ENCODE data around the gene DGKD.
"Not testable (repeated sequence)": the region's sequence is repeated elsewhere in the genome, so short reads cannot be mapped to it uniquely, and the experiment has no call there.

The DGKD gene

GRCh38 chr2:233365861-233366520, 11.7 kb downstream of the DGKD start:
- DNase-seq, result no peak

DNA sequence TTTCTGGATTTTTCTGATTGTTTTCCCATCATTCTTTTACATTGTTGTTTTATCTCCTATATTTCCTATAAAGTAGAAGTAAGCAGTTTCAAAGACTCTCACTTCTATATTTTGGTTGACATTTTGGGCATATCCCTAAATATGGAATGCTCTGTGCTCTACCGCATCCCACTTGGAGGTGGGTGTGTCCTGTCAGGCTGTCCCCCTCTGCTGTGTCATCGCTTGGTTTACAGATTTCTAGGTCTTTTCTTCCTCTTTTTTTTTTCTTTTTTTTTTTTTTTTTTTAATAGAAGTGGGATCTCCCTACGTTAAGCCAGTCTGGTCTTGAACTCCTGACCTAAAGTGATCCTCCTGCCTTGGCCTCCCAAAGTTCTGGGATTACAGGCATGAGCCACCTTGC, 13.3 kb downstream of the DGKD start:
- no peak for DNase-seq

- no peak for DNase-seq
Observed at GRCh38 chr2:233368756-233369155, 14.5 kb downstream of the DGKD start.

DNA sequence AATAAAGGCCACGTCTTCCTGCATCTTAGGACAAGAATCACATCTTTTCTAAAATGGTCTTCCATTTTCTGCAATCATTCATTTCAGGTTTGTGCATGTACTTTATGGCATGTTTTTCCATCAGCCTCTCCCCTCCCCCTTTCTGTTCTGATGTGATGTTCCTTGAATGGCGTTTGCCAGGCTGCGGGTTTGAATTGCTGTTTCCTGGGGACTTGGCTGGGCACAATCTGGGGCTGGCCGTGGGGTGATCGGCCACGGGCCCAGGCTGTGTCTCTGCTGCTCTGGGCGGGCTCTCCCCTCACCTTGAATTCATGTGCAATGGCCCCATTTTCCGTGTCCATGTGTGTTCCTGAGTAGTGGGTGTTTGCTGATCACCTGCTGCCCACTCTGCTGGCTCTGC, 15.2 kb downstream of the DGKD start:
- no peak for DNase-seq

DNA sequence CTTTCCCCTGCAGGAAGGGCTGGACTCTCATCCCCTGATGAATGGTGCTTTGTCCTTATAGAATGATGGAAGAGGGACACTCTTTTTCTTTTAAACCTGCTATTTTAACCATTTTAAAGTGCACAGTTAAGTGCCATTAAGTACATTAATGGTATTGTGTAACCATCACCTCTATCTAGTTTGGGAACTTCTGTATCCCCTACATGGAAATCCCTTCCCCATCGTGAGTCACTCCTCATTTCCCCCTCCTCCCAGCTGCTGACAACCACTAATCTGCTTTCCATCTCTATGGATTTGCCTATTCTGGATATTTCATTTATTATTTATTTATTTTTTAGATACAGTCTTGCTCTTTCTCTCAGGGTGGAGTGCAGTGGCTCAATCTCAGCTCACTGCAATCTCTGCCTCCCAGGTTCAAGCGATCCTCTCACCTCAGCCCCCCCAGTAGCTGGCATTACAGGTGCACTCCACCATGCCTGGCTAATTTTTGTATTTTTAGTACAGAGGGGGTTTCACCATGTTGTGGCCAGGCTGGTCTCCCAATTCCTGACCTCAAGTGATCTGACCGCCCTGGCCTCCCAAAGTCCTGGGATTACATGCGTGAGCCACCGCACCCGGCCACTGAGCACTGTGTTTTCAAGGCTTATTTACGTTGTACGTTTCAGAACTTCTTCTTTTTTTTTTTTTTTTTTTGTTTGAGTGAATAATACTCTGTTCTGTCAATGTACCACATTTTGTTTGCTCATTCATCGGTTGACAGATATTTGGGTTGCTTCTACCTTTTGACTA, 15.8 kb downstream of the DGKD start:
- DNase-seq, result no peak

GRCh38 chr2:233371641-233372040, 17.3 kb downstream of the DGKD start:
- DNase-seq, result no peak

GRCh38 chr2:233372855-233373254, 18.6 kb downstream of the DGKD start:
- DNase-seq, result no peak

DNA sequence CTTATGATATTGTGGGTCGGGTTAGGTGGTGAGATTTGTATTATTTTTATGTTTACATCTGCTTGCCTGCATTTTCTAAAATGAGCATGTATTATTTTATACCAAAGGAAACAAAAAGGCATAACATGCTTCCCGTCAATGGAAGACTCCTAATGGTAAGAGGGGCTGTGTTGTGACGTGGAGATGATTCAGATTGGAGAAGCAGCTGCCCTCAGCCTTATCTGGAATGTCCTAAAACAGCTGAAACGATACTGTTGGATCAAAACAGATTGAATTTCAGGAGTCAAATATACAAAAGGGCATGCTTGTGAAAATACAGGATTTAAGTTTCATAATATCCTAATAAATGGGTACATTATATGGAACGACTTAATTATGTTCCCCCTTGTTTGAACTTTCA, 19.0 kb downstream of the DGKD start:
- DNase-seq, result no peak

- DNase-seq, result not testable (repeated sequence)
Observed at GRCh38 chr2:233374776-233375175, 20.5 kb downstream of the DGKD start.

DNA sequence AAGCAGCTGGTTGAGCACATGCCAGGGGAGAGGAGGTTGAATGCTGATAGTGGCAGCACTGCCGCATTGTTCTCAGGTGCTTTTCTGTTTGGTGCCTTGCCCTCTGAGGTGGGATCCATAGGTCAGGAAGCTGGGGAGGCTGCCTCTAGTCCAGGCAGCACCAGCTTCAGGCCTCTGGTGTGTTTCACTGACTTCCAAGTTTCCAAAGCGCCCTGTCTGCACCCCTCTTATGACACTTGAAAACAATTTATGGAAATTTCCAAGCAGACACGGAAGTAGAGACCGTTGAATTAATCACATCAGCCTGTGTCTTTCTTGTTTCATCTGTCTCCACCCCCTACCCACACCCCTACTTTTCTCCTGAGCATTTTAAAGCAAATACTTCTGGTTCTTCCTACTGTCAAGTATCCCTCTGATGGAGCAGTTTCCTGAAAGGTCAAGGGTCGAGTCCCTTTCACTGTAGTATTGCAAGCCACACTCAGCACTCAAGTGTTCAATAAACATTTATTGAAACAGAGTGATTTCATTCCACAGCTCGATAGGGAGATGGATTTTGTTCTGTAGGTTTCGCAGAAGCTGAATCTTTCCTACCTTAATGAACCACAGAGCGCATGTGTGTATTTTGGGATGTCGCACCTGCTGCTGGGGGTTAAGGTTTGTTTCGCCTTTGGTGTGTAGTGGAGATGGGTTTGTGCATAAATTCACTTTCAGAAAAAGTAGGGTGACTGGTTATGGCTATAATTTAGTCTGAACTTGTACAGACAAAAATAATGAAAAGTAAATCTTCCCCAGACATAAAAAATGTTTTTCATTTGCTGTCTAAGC, 21.4 kb downstream of the DGKD start:
- DNase-seq, result no peak

- DNase-seq, result no peak
Observed at GRCh38 chr2:233379034-233379433, 24.7 kb downstream of the DGKD start.

DNA sequence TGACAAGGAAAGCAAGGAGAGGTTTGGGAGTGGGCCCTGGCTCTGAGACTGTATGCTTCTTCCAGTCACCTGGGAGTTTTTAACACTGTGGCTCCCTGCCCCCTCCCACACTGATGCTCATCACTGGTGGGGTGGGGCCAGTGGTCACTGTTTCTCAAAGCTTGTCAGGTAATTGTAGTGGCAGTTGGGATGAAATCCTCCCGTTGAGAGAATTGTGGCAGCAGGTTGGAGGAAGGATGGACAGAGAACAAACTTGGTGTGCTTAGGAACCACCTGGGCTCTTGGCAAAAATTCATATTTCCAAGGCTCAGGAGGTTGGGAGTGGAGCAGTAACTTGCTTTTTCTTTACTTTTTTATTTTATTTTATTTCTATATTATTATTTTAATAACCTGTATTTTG, 25.1 kb downstream of the DGKD start:
- DNase-seq, result no peak

DNA sequence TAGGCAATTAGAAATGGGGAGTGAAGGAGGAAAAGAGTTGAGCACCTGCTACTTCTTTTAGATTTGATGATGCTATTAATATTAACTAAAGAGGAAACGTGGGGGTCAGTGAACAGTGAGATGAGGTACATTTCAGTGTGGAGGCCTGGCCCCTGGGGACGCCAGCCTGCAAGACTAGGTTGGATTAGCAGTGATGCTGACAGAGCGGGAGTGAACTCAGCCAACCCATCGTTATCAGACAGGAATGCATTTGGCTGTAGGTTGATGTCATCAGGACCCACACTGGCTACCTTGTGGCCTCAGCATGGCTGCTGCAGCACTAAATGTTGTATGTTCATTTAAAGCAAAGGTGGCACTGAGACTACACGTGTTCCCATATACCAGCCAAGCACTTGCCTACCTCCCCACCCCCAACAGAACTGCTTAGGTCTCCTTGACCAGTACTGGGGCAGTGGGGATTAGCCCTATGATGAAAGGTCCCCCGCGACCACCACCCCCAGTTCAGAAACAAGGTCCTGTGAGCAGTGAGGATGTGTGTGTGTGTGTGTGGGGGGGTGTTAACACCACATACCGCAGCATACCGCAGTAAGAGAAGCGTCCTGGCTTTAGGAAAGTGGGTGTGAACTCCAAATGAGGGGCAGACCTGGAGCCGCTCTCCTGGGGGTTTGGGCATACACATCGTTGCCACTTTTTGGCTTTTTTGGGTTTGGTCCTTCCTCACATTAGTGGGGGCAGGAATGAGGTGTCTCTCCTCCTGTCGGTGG, 26.0 kb downstream of the DGKD start:
- DNase-seq, result no peak

DNA sequence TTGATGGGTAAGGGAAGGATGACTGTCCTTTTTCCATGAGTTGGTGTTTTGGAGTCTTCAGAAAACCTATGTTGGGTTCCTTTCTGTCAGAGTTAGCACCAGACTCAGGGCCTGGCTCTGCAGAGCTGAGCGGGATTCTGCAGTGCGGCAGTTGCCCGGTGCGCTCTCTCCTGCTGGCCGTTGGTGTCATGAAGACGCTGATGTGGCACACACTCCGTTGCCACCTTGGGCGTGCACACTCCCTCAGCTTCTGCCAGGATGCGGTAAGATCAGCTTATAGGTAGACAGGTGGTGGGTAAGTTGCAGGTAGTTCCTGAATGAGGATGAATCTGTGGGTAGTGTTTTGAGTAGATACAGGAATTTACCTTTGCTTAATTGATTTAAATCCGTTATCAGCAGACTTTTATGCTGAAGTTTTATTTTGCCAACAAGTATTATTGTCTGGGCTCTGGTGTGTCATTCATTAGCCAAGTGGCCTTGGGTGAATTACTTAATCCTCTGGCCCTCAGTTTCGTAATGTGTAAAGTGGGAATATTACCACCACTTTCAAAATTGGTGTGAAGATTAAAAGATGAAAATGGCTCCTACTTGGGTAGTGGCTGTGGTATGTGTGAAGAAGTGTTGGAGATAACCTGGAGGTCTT, 26.8 kb downstream of the DGKD start:
- no peak for DNase-seq

DNA sequence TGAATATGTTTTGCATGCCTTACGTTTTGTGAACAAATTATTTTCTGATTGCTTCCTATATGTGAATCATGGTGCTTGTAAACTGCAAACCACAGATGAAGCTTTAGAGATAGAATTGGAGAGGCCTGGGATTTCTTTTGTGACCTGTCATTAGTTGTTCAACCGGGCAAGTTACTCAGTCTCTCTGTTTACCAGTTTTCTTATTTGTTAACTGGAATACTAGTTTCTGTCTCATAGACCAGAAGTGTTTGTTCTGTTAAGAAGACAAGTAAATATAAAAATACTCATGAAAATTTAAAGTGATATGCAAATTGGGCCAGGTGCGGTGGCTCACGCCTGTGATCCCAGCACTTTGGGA, 27.3 kb downstream of the DGKD start:
- DNase-seq, result no peak

- DNase-seq, result no peak
Observed at GRCh38 chr2:233384015-233384414, 29.7 kb downstream of the DGKD start.

- DNase-seq, result no peak
Observed at GRCh38 chr2:233384811-233385488, 30.7 kb downstream of the DGKD start.

DNA sequence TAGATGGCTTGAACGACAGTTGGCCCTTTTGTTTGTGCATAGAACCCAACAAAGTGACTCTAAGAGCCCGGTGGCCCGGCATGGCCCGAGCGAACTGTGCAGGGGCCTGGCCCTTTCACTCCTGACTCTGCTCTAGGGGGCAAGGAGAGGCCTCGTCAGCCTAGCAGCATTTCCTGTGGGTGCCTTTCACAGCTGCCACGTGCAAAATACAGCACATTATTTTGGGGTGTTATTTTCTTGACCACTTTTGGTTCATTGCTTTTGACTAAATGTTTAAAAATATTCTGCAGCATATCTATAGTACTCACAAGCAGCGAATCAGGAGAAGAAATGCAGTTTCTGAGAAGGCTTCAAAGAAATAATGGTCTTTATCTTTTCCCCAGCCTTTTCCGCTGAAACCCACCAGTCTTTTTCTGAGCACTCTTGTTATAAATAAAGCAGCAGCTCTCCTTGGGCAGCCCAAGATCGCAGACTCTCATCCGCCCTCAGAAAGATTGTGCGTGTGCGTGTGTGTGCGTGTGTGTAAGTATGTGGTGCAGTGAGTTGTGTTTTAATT, 31.3 kb downstream of the DGKD start:
- peak; percentile 27 for DNase-seq

- DNase-seq, result no peak
Observed at GRCh38 chr2:233386382-233387041, 32.2 kb downstream of the DGKD start.

DNA sequence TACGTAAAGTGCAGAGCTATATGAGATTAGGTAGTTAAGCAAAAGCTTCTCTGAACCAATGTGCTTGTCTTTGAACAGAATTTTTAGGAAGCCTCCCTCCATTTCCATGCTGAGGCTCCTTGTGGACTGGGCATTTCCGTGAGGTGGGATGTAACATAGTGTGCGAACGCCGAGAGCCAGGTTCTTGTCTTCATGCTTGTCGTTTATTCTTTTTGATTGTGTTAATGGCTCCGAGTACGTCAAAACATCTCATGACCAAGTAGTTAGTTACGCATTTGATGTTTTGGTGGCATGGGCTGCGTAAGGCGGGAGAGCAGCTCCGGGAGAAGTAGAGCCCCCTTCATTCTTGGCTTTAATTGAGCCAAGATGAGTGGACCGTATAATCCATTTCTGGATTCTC, 32.9 kb downstream of the DGKD start:
- no peak for DNase-seq

All from stimulated activated CD4-positive, alpha-beta T cell treated with anti-CD3 and anti-CD28 coated beads, Interleukin-4, amount 100 ng/mL, for 24 hours (primary cell).